ENCODE data around the gene FBF1. TPM values are rescaled to one million over a fixed set of nuclear protein-coding genes. Genes with fewer than 3 reads are reported as not detected.
"Not testable (repeated sequence)": the region's sequence is repeated elsewhere in the genome, so short reads cannot be mapped to it uniquely, and the experiment has no call there.

Gene FBF1
- total RNA-seq, 2 donors from 2014 or later, result 20.0 to 22.3 TPM

- ATAC-seq, result peak; percentile 17
- no peaks in the 10 kb centered on the region for H3K27me3 Mint-ChIP-seq
- peak overlapping the region; percentile 92 for H3K4me3 Mint-ChIP-seq
- H3K36me3 Mint-ChIP-seq (ENCODE audit: low read depth), result no peaks in the 10 kb centered on the region
- peak overlapping the region; percentile 91 for H3K27ac Mint-ChIP-seq
- no peaks in the 10 kb centered on the region for H3K9me3 ChIP-seq (ENCODE audit: control insufficient read depth, low read length, poor library complexity, severe bottlenecking)
- H3K4me1 Mint-ChIP-seq, result peaks cover 38% of the 10 kb centered on the region
- DNase-seq, result no peak
Observed at GRCh38 chr17:75876938-75877751, 63.7 kb downstream of the FBF1 start.

- Mint-ChIP-seq H3K4me3 (peak overlapping the region; percentile 92), H3K36me3 (ENCODE audit: low read depth) (no peaks in the 10 kb centered on the region), H3K4me1 (peaks cover 33% of the 10 kb centered on the region), H3K27me3 (no peaks in the 10 kb centered on the region), H3K27ac (peak overlapping the region; percentile 91)
- ATAC-seq, result peak; percentile 67
- no peaks in the 10 kb centered on the region for H3K9me3 ChIP-seq (ENCODE audit: control insufficient read depth, low read length, poor library complexity, severe bottlenecking)
- DNase-seq, result peak; percentile 53 to 69 (median 59)
Observed at GRCh38 chr17:75876190-75876937, 64.5 kb downstream of the FBF1 start.

GRCh38 chr17:75875940-75876189, 65.0 kb downstream of the FBF1 start:
- no peaks in the 10 kb centered on the region for H3K27me3 Mint-ChIP-seq
- no peaks in the 10 kb centered on the region for H3K9me3 ChIP-seq (ENCODE audit: control insufficient read depth, low read length, poor library complexity, severe bottlenecking)
- ATAC-seq (no peak), DNase-seq (no peak)
- no peaks in the 10 kb centered on the region for H3K36me3 Mint-ChIP-seq (ENCODE audit: low read depth)
- H3K4me1 Mint-ChIP-seq, result peaks cover 34% of the 10 kb centered on the region
- H3K4me3 Mint-ChIP-seq, result peak overlapping the region; percentile 92
- peak overlapping the region; percentile 91 for H3K27ac Mint-ChIP-seq

GRCh38 chr17:75875182-75875939, 65.5 kb downstream of the FBF1 start:
- Mint-ChIP-seq H3K4me1 (peaks cover 37% of the 10 kb centered on the region), H3K4me3 (peak overlapping the region; percentile 92), H3K27ac (peak overlapping the region; percentile 91), H3K36me3 (ENCODE audit: low read depth) (no peaks in the 10 kb centered on the region), H3K27me3 (no peaks in the 10 kb centered on the region)
- DNase-seq, result no peak
- ATAC-seq, result no peak
- no peaks in the 10 kb centered on the region for H3K9me3 ChIP-seq (ENCODE audit: control insufficient read depth, low read length, poor library complexity, severe bottlenecking)

- no peak for DNase-seq
- Mint-ChIP-seq H3K4me1 (peaks cover 37% of the 10 kb centered on the region), H3K36me3 (ENCODE audit: low read depth) (no peaks in the 10 kb centered on the region)
Observed at GRCh38 chr17:75874323-75875181, 66.3 kb downstream of the FBF1 start.

GRCh38 chr17:75873587-75874322, 67.1 kb downstream of the FBF1 start:
- no peak for ATAC-seq
- H3K9me3 ChIP-seq (ENCODE audit: control insufficient read depth, low read length, poor library complexity, severe bottlenecking), result no peaks in the 10 kb centered on the region
- H3K4me3 Mint-ChIP-seq, result no peak overlapping the region
- peaks cover 36% of the 10 kb centered on the region for H3K4me1 Mint-ChIP-seq
- no peaks in the 10 kb centered on the region for H3K27me3 Mint-ChIP-seq
- H3K36me3 Mint-ChIP-seq (ENCODE audit: low read depth), result no peaks in the 10 kb centered on the region
- no peak for DNase-seq
- H3K27ac Mint-ChIP-seq, result peak overlapping the region; percentile 95

More at GRCh38 chr17:75874323-75875181, 66.3 kb downstream of the FBF1 start:
- ATAC-seq, result no peak
- no peaks in the 10 kb centered on the region for H3K9me3 ChIP-seq (ENCODE audit: control insufficient read depth, low read length, poor library complexity, severe bottlenecking)
- Mint-ChIP-seq H3K27me3 (no peaks in the 10 kb centered on the region), H3K4me3 (no peak overlapping the region), H3K27ac (peak overlapping the region; percentile 95)

- H3K4me3 Mint-ChIP-seq, result peak overlapping the region; percentile 71
- H3K4me1 Mint-ChIP-seq, result peaks cover 32% of the 10 kb centered on the region
- H3K27ac Mint-ChIP-seq, result peak overlapping the region; percentile 95
- no peaks in the 10 kb centered on the region for H3K27me3 Mint-ChIP-seq
- peak; percentile 69 for ATAC-seq
- DNase-seq, result peak in 2 of 3 donors; percentile 45 to 57
- no peaks in the 10 kb centered on the region for H3K36me3 Mint-ChIP-seq (ENCODE audit: low read depth)
- no peaks in the 10 kb centered on the region for H3K9me3 ChIP-seq (ENCODE audit: control insufficient read depth, low read length, poor library complexity, severe bottlenecking)
Observed at GRCh38 chr17:75872434-75873351, 68.1 kb downstream of the FBF1 start.

- H3K27ac Mint-ChIP-seq; DNase-seq; H3K36me3 Mint-ChIP-seq (ENCODE audit: low read depth); H3K27me3 Mint-ChIP-seq; ATAC-seq; H3K9me3 ChIP-seq (ENCODE audit: control insufficient read depth, low read length, poor library complexity, severe bottlenecking); H3K4me3 Mint-ChIP-seq: not testable (repeated sequence)
- H3K4me1 Mint-ChIP-seq, result peaks cover 16% of the 10 kb centered on the region
Observed at GRCh38 chr17:75870228-75870627, 70.6 kb downstream of the FBF1 start.

- Mint-ChIP-seq H3K36me3 (ENCODE audit: low read depth) (no peaks in the 10 kb centered on the region), H3K27ac (no peak overlapping the region), H3K27me3 (no peaks in the 10 kb centered on the region), H3K4me3 (no peak overlapping the region), H3K4me1 (peaks cover 21% of the 10 kb centered on the region)
- ATAC-seq, result no peak
- H3K9me3 ChIP-seq (ENCODE audit: control insufficient read depth, low read length, poor library complexity, severe bottlenecking), result no peaks in the 10 kb centered on the region
- DNase-seq, result no peak
Observed at GRCh38 chr17:75869282-75870141, 71.3 kb downstream of the FBF1 start.

- not testable (repeated sequence) for H3K27ac Mint-ChIP-seq
Observed at GRCh38 chr17:75868730-75869281, 72.0 kb downstream of the FBF1 start.

More at GRCh38 chr17:75868730-75869281, 72.0 kb downstream of the FBF1 start:
- not testable (repeated sequence) for ATAC-seq; H3K36me3 Mint-ChIP-seq (ENCODE audit: low read depth); H3K4me3 Mint-ChIP-seq; H3K27me3 Mint-ChIP-seq; H3K9me3 ChIP-seq (ENCODE audit: control insufficient read depth, low read length, poor library complexity, severe bottlenecking); DNase-seq
- H3K4me1 Mint-ChIP-seq, result peaks cover 24% of the 10 kb centered on the region
